DMS53 treated with DMSO at 0.1 percent for 48 hours (cell line): ENCODE data around the gene IFI44.

Source experiments
- DNase-seq: peaks from one replicate; lab custom pipeline; 2025; ENCODE audit not compliant: unreplicated experiment; lab: John Stamatoyannopoulos, UW

Gene IFI44

DNA sequence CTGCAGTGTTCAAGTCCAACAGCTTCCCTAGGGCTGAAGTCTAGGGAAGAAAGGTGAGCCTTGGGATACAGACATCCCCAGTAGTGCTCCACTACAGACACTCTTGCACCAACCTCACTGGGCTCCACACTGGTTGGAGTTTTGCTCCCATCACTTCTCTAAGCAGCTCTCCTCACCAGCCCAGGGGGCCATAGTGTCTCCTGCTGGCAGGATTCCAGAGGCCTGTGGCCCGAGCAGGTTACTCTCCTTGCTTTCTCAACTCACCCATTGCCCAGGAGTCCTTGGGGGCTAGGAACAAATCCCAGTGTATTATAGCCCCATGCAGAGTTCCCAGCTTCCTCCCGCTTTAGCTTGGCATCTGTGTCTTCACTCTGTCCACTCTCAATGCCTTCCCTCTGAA is 52.8 kb downstream of the IFI44 start:
- DNase-seq = no peak

DNA sequence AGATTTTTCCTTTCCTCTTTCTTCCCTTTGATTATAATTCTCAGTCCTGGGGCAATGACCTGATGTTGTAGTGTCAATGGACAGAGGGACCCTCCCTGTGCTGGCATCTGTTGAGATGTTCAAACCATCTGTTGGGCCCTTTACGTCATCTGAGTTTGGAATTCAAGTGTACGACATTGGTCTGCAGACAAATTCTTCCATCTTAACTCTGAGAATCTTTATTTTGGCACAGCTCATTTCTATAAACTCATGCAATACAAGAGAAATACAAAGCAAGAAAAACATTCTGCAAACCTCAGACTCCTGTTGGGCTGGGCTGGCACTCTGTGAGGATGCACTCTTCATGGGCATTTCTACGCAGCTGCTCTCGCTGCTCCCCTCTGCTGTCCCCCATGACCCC is 54.2 kb downstream of the IFI44 start:
- DNase-seq = no peak

- DNase-seq = no peak
These were observed 62.9 kb downstream of the IFI44 start for GRCh38 chr1:78712467-78713051.

DNA sequence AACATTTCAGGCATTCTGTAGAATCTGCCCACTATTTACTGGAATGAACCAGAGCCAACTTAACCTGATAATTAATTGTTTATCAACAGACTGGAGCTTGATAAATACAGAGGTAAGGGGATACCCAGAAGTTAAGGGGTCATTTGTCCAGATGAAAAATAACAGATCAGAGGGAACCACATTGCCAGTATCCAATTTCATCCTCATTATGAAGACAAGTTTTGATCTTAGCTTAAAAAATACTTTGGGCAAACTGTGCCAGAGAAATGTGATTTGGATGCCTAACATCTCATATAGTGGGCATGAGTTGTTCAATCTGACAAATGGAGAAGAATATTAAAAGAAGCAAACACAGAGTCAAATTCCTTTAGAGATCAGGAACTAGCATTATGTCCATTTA is 63.7 kb downstream of the IFI44 start:
- DNase-seq = no peak
